Spleen (tissue), 11 donors: ENCODE data around the gene TBC1D19. TPM values are rescaled to one million over a fixed set of nuclear protein-coding genes. Genes with fewer than 3 reads are reported as not detected.
"Not testable (repeated sequence)": the region's sequence is repeated elsewhere in the genome, so short reads cannot be mapped to it uniquely, and the experiment has no call there.

Experiments
- DNase-seq: peaks from one replicate; pipeline ENCODE4 v3.0.0-alpha.2; 2020
- H3K27ac ChIP-seq, 8 donors: fragments of 200-600 bp; sonication (generic) in 7 of 8; 1 replicate in 4 of 8; 2 replicates in 4 of 8; pipeline versions ENCODE4 v1.5.0 to v1.8.0; 2016 to 2021; ENCODE audit warnings: inconsistent platforms in 4 of 8, mild to moderate bottlenecking in 4 of 8, moderate library complexity in 1 of 8
- H3K27me3 ChIP-seq, 7 donors: fragments of 200-600 bp; sonication (generic) in 6 of 7; replicated peaks in 1 of 7; 1 replicate in 4 of 7; 2 replicates in 3 of 7; pipeline versions ENCODE4 v1.5.0 to v1.8.0; 2016 to 2021; ENCODE audit warnings: inconsistent platforms in 3 of 7, mild to moderate bottlenecking in 1 of 7
- H3K36me3 ChIP-seq, 6 donors: fragments of 200-600 bp; sonication (generic) in 5 of 6; 1 replicate in 4 of 6; 2 replicates in 2 of 6; pipeline versions ENCODE4 v1.5.0 to v1.8.0; 2016 to 2021; ENCODE audit warnings: inconsistent platforms in 2 of 6
- H3K4me1 ChIP-seq, 6 donors: fragments of 200-600 bp; sonication (generic) in 5 of 6; 1 replicate in 3 of 6; 2 replicates in 3 of 6; pipeline versions ENCODE4 v1.5.0 to v1.8.0; 2016 to 2021; ENCODE audit warnings: inconsistent platforms in 3 of 6
- H3K4me3 ChIP-seq, 8 donors: fragments of 200-600 bp; sonication (generic) in 7 of 8; 1 replicate in 4 of 8; 2 replicates in 4 of 8; pipeline versions ENCODE4 v1.5.0 to v1.8.0; 2016 to 2021; ENCODE audit warnings: inconsistent platforms in 4 of 8, mild to moderate bottlenecking in 4 of 8, moderate library complexity in 2 of 8
- H3K9me3 ChIP-seq, 8 donors: fragments of 200-600 bp; sonication (generic) in 7 of 8; 1 replicate in 4 of 8; 2 replicates in 4 of 8; pipeline versions ENCODE4 v1.5.0 to v1.8.0; 2016 to 2021; ENCODE audit warnings: inconsistent platforms in 4 of 8
- POLR2A ChIP-seq, 3 donors: fragments of 450-650 bp; IDR thresholded peaks; one replicate each; pipeline ENCODE4 v1.5.1; 2017; ENCODE audit warnings: antibody characterized with exemption in 3 of 3, mild to moderate bottlenecking in 1 of 3
- POLR2AphosphoS5 ChIP-seq, 3 donors: sonication (generic); formaldehyde crosslinking; IDR thresholded peaks; one replicate each; pipeline ENCODE4 v1.5.1; 2017; ENCODE audit warnings: antibody characterized with exemption in 3 of 3
- WGBS, 5 donors: extraction: QIAGEN DNeasy Blood & Tissue Kit in 3 of 5; methylation state at CpG; one replicate each; pipeline versions ENCODE4 v1.1.5 to v1.1.7; 2013 to 2018; 5-methylcytosine and 5-hydroxymethylcytosine counted together
- intact Hi-C: fragments of 100-400 bp; cut with DNase I; formaldehyde crosslinking; loops from one replicate; pipeline ENCODE4 v1.15.0; 2023; ENCODE audit warnings: low total_unique reads
- polyA plus RNA-seq, 3 donors: library from polyadenylated mRNA; stranded (reverse); fragments of 200-250 nt; gene quantifications; one replicate each; pipeline ENCODE4 v1.2.1, GENCODE V29; 2013
- total RNA-seq, 7 donors: library from RNA; depleted of rRNA in 3 of 7; stranded (reverse); fragments of >200 nt in 3 of 7; fragmentation: NEBNext Ultra II Directional in 4 of 7; extraction: Animal tissue kit (Norgen Biotek cat#: 25700) in 4 of 7; gene quantifications; one replicate each; pipeline versions ENCODE4 v1.1.0 to v1.2.1, GENCODE V29; 2016 to 2021
- TF ChIP-seq, protein P1 (sequence below), 11 experiments: fragments of 200-600 bp in 7 of 11; fragments of 450-650 bp in 4 of 11; sonication (generic) in 4 of 11; IDR thresholded peaks in 8 of 11; conservative IDR thresholded peaks in 3 of 11; 1 replicate in 7 of 11; 2 replicates in 4 of 11; pipeline versions ENCODE4 v1.4.0 to v1.8.0; 2016 to 2021; ENCODE audit warnings: antibody characterized with exemption in 11 of 11, inconsistent platforms in 4 of 11, mild to moderate bottlenecking in 1 of 11
- donor health status: healthy with polysubstance abuse.
- donor health status: DM: no; HTN: no; CAD: no; lungs with moderate emphysema.
- donor health status: DM: no; HTN: no; CAD: no.
- donor health status: Bipolar disorder and iron deficiency.
- donor health status: healthy.
- donor health status: DM: no; HTN: no; CAD: no.
- donor health status: DM: yes; HTN: yes; CAD: no.

TBC1D19 gene
- total and polyA plus RNA-seq, 10 donors, result 1.1 to 18.0 (median 8.4) TPM

DNA sequence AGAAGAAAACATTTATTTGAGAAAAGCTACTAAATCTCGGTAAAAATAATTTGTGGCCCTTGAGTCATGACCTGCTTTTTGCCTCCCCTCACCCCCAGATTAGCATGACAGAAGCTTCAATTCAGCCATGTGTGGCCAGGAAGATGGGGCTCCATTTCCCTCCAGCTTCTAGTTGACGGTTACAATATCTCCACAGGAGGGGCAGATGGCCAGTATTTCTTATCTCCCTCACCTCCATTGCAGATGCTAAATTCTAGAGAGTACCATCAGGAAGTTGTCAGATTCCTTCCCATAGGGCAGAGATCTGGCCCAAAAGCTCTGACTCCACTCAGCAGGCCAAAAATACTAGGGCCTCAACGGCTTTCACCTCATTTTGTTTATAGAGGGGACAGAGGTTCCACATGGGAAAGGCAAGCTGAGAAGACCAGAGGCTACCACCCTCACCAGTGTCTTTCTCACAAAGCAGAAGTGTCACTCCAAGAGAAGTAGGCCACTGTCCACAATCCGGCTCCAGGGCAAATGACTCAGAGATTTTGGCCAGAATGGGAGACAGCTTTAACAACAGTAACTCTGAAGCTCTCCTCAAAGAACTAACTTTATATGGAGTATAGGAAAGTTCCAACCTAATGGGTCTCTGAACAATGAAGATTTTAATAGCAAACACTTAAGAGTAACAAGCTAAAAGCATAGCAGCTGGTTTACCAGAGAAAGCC lies 108.3 kb downstream of the TBC1D19 start:
- Histone ChIP-seq H3K27ac (no peak overlapping the region), H3K4me3 (no peak overlapping the region), H3K9me3 (no peaks in the 10 kb centered on the region), H3K27me3 (no peaks in the 10 kb centered on the region), H3K36me3 (peaks cover 0 to 17% (median 0%) of the 10 kb centered on the region in 6 donors), H3K4me1 (no peaks in the 10 kb centered on the region)
- intact Hi-C loops, result no loop called here
- TF ChIP-seq POLR2A (IDR thresholded peaks at IDR 0.05) (no peak), POLR2AphosphoS5 (IDR thresholded peaks at IDR 0.05) (no peak)
- TF ChIP-seq, protein P1, sequence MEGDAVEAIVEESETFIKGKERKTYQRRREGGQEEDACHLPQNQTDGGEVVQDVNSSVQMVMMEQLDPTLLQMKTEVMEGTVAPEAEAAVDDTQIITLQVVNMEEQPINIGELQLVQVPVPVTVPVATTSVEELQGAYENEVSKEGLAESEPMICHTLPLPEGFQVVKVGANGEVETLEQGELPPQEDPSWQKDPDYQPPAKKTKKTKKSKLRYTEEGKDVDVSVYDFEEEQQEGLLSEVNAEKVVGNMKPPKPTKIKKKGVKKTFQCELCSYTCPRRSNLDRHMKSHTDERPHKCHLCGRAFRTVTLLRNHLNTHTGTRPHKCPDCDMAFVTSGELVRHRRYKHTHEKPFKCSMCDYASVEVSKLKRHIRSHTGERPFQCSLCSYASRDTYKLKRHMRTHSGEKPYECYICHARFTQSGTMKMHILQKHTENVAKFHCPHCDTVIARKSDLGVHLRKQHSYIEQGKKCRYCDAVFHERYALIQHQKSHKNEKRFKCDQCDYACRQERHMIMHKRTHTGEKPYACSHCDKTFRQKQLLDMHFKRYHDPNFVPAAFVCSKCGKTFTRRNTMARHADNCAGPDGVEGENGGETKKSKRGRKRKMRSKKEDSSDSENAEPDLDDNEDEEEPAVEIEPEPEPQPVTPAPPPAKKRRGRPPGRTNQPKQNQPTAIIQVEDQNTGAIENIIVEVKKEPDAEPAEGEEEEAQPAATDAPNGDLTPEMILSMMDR (IDR thresholded peaks at IDR 0.05 in 8 of 11, conservative IDR thresholded peaks at IDR 0.05 in 3 of 11), result no peak
- DNase-seq, result no peak
- 93 to 98% (median 96%) methylated on average over 4 of the region's 4 CpGs for WGBS, 5 donors

DNA sequence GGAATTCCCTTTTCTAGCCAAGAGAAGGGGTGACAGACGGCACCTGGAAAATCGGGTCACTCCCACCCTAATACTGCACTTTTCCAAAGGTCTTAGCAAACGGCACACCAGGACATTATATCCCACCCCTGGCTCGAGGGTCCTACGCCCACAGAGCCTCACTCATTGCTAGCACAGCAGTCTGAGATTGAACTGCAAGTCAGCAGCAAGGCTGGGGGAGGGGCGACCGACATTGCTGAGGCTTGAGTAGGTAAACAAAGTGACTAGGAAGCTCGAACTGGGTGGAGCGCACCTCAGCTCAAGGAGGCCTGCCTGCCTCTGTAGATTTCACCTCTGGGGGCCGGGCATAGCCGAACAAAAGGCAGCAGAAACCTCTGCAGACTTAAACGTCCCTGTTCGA lies 110.2 kb downstream of the TBC1D19 start:
- peaks cover 0 to 17% (median 0%) of the 10 kb centered on the region in 6 donors for H3K36me3 ChIP-seq
- WGBS, 5 donors, result 94 to 98% (median 95%) methylated on average over 11 to 13 of the region's 13 CpGs
- H3K27me3 ChIP-seq, H3K4me1 ChIP-seq, H3K27ac ChIP-seq, H3K4me3 ChIP-seq, intact Hi-C loops, H3K9me3 ChIP-seq, DNase-seq: not testable (repeated sequence)

DNA sequence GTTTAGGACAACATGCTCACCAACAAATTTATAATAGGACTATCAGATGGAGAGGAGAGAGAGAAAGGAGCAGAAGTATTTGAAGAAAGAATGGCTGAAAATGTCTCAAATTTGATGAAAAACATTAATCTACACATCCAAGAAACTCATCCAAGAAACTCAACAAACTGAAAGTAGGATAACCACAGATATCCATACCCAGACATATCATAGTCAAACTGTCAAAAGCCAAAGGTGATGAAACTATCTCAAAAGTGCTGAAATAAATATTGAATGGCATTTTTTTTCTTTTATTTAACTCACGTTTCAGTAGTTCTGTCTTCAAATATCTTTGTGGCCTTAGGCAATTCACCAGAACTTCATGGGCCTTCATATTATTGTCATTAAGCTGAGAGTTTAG lies 116.2 kb downstream of the TBC1D19 start:
- Histone ChIP-seq H3K27me3 (no peaks in the 10 kb centered on the region), H3K9me3 (peaks cover 0 to 9% (median 2%) of the 10 kb centered on the region in 8 donors), H3K36me3 (no peaks in the 10 kb centered on the region), H3K27ac (no peak overlapping the region), H3K4me1 (no peaks in the 10 kb centered on the region), H3K4me3 (no peak overlapping the region)
- DNase-seq, result no peak
- TF ChIP-seq, protein P1 (IDR thresholded peaks at IDR 0.05 in 8 of 11, conservative IDR thresholded peaks at IDR 0.05 in 3 of 11), result no peak
- no peak for TF ChIP-seq POLR2A (IDR thresholded peaks at IDR 0.05)
- TF ChIP-seq POLR2AphosphoS5 (IDR thresholded peaks at IDR 0.05), result no peak
- intact Hi-C loops, result no loop called here
- WGBS, 5 donors, result 80 to 98% (median 92%) methylated on average over 1 of the region's 1 CpG

DNA sequence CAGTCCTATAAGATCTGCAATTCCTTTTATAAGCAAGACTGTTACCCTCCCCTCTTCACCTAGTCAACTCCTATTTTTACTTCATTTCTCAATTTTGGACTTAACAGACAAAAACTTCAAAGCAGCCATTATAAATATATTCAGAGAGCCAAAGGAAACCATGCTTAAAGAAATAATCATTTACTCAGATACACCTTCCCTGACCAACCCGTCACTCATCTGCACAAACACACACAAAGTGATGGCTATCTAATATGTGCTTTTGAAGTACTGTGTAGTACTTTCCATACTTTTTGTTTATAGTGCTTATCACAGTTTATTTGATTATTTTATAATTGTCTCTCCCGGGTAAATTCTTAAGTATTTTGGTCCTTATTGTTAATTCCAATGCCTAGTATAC lies 117.2 kb downstream of the TBC1D19 start:
- H3K36me3 ChIP-seq, result no peaks in the 10 kb centered on the region
- intact Hi-C loops, result no loop called here
- no peaks in the 10 kb centered on the region for H3K27me3 ChIP-seq
- H3K9me3 ChIP-seq, result peaks cover 0 to 9% (median 2%) of the 10 kb centered on the region in 8 donors
- TF ChIP-seq POLR2AphosphoS5 (IDR thresholded peaks at IDR 0.05) (no peak), POLR2A (IDR thresholded peaks at IDR 0.05) (no peak)
- TF ChIP-seq, protein P1 (IDR thresholded peaks at IDR 0.05 in 8 of 11, conservative IDR thresholded peaks at IDR 0.05 in 3 of 11), result no peak
- H3K4me3 ChIP-seq, result no peak overlapping the region
- WGBS, 5 donors, result 81 to 95% (median 89%) methylated on average over 2 of the region's 2 CpGs
- no peaks in the 10 kb centered on the region for H3K4me1 ChIP-seq
- H3K27ac ChIP-seq, result no peak overlapping the region
- DNase-seq, result no peak
